H9 (cell line): Measurements from ENCODE around the gene SUPT3H. TPM values are rescaled to one million over a fixed set of nuclear protein-coding genes. Genes with fewer than 3 reads are reported as not detected.

Experiments used
- DNase-seq: peaks from one replicate; pipeline ENCODE4 v3.0.0-alpha.2; 2017
- H2AFZ ChIP-seq: one replicate; pipeline ENCODE4 v1.6.1; 2013; ENCODE audit warnings: mild to moderate bottlenecking, low read length, control low read depth, moderate library complexity
- H2AK5ac ChIP-seq: 2 replicates; pipeline ENCODE4 v1.6.1; 2013; ENCODE audit warnings: low read length, control low read depth, mixed read lengths; ENCODE audit not compliant: insufficient read length
- H2BK120ac ChIP-seq: one replicate; pipeline ENCODE4 v1.6.1; 2013; ENCODE audit warnings: low read depth, mild to moderate bottlenecking, low read length, control low read depth, inconsistent platforms; ENCODE audit not compliant: poor library complexity, severe bottlenecking
- H2BK12ac ChIP-seq: 2 replicates; pipeline ENCODE4 v1.6.1; 2013; ENCODE audit warnings: low read length, control low read depth, mixed read lengths, low read depth; ENCODE audit not compliant: insufficient read length
- H2BK15ac ChIP-seq: 2 replicates; pipeline ENCODE4 v1.6.1; 2013; ENCODE audit warnings: low read depth, low read length, control low read depth
- H2BK20ac ChIP-seq: one replicate; pipeline ENCODE4 v1.6.1; 2013; ENCODE audit warnings: low read depth, mild to moderate bottlenecking, low read length, control low read depth, inconsistent platforms; ENCODE audit not compliant: poor library complexity, severe bottlenecking
- H2BK5ac ChIP-seq: 2 replicates; pipeline ENCODE4 v1.6.1; 2013; ENCODE audit warnings: low read length, control low read depth, mixed read lengths; ENCODE audit not compliant: insufficient read length
- H3K14ac ChIP-seq: 2 replicates; pipeline ENCODE4 v1.6.1; 2013; ENCODE audit warnings: low read length, control low read depth; ENCODE audit not compliant: insufficient read depth
- H3K18ac ChIP-seq: 2 replicates; pipeline ENCODE4 v1.6.1; 2013; ENCODE audit warnings: low read depth, mild to moderate bottlenecking, mixed read lengths, low read length, control low read depth; ENCODE audit not compliant: insufficient read length
- H3K23ac ChIP-seq: 2 replicates; pipeline ENCODE4 v1.6.1; 2013; ENCODE audit warnings: low read length, control low read depth, mixed read lengths, low read depth; ENCODE audit not compliant: insufficient read length
- H3K23me2 ChIP-seq: 2 replicates; pipeline ENCODE4 v1.6.1; 2013; ENCODE audit warnings: low read depth, mild to moderate bottlenecking, mixed read lengths, low read length, control low read depth; ENCODE audit not compliant: insufficient read length, poor library complexity, severe bottlenecking
- H3K27ac ChIP-seq: 2 replicates; pipeline ENCODE4 v1.5.1; 2013; ENCODE audit warnings: low read length, control low read depth, mixed read lengths, low read depth; ENCODE audit not compliant: insufficient read length
- H3K27me3 ChIP-seq: 2 replicates; pipeline ENCODE4 v1.6.1; 2013; ENCODE audit warnings: low read length, control low read depth, inconsistent platforms; ENCODE audit not compliant: insufficient read depth
- H3K4ac ChIP-seq: 2 replicates; pipeline ENCODE4 v1.6.1; 2013; ENCODE audit warnings: low read depth, mild to moderate bottlenecking, control low read depth, inconsistent platforms, low read length, moderate library complexity
- H3K4me1 ChIP-seq: 2 replicates; pipeline ENCODE4 v1.6.1; 2013; ENCODE audit warnings: low read length, control low read depth, inconsistent platforms; ENCODE audit not compliant: insufficient read depth
- H3K4me2 ChIP-seq: 2 replicates; pipeline ENCODE4 v1.6.1; 2013; ENCODE audit warnings: low read length, control low read depth, mixed read lengths; ENCODE audit not compliant: insufficient read length, insufficient read depth
- H3K56ac ChIP-seq: 2 replicates; pipeline ENCODE4 v1.6.1; 2013; ENCODE audit warnings: low read depth, mild to moderate bottlenecking, mixed read lengths, low read length, control low read depth; ENCODE audit not compliant: insufficient read length
- H3K79me1 ChIP-seq: 2 replicates; pipeline ENCODE4 v1.6.1; 2013; ENCODE audit warnings: low read depth, mild to moderate bottlenecking, moderate library complexity, low read length, control low read depth, inconsistent platforms; ENCODE audit not compliant: insufficient read depth, poor library complexity, severe bottlenecking
- H3K79me2 ChIP-seq: 2 replicates; pipeline ENCODE4 v1.6.1; 2013; ENCODE audit warnings: low read length, control low read depth, inconsistent platforms; ENCODE audit not compliant: insufficient read depth
- H3K9ac ChIP-seq: 2 replicates; pipeline ENCODE4 v1.6.1; 2013; ENCODE audit warnings: low read length, control low read depth, mixed read lengths; ENCODE audit not compliant: insufficient read length; ENCODE audit errors: extremely low read depth
- H3K9me3 ChIP-seq: one replicate; pipeline ENCODE4 v1.6.1; 2013; ENCODE audit warnings: low read depth, low read length, inconsistent platforms; ENCODE audit not compliant: control insufficient read depth
- H3T11ph ChIP-seq: one replicate; pipeline ENCODE4 v1.6.1; 2013; ENCODE audit warnings: mild to moderate bottlenecking, low read length, control low read depth, inconsistent platforms
- H4K20me1 ChIP-seq: one replicate; pipeline ENCODE4 v1.6.1; 2013; ENCODE audit not compliant: control insufficient read depth, insufficient read length, insufficient read depth
- H4K5ac ChIP-seq: 2 replicates; pipeline ENCODE4 v1.6.1; 2013; ENCODE audit warnings: low read depth, mild to moderate bottlenecking, mixed read lengths, low read length, control low read depth; ENCODE audit not compliant: insufficient read length
- H4K8ac ChIP-seq: replicated peaks from 2 replicates; pipeline ENCODE4 v1.6.1; 2013; ENCODE audit warnings: low read length, control low read depth, mixed read lengths, low read depth; ENCODE audit not compliant: insufficient read length
- H4K91ac ChIP-seq: 2 replicates; pipeline ENCODE4 v1.6.1; 2013; ENCODE audit warnings: low read depth, mild to moderate bottlenecking, moderate library complexity, mixed read lengths, low read length, control low read depth; ENCODE audit not compliant: insufficient read length
- H3K27ac Mint-ChIP-seq, 3 experiments: 2 replicates in 2 of 3; 3 replicates in 1 of 3; pipeline ENCODE4 v1.8.0; 2020 to 2021; ENCODE audit warnings: mixed read lengths in 3 of 3, mild to moderate bottlenecking in 1 of 3, moderate library complexity in 1 of 3
- H3K27me3 Mint-ChIP-seq: 2 replicates; pipeline ENCODE4 v1.8.0; 2021; ENCODE audit warnings: low read depth, mild to moderate bottlenecking, moderate library complexity, mixed read lengths
- H3K36me3 Mint-ChIP-seq, 3 experiments: 2 replicates in 2 of 3; 3 replicates in 1 of 3; pipeline ENCODE4 v1.8.0; 2020 to 2021; ENCODE audit warnings: low read depth in 3 of 3, mixed read lengths in 3 of 3; ENCODE audit not compliant: insufficient read depth in 1 of 3
- H3K4me1 Mint-ChIP-seq, 2 experiments: 2 replicates each; pipeline ENCODE4 v1.8.0; 2020; ENCODE audit warnings: mixed read lengths in 2 of 2
- H3K4me3 Mint-ChIP-seq, 2 experiments: 2 replicates in 1 of 2; 3 replicates in 1 of 2; pipeline ENCODE4 v1.8.0; 2020 to 2021; ENCODE audit warnings: mild to moderate bottlenecking in 2 of 2, mixed read lengths in 2 of 2, moderate library complexity in 1 of 2
- H3K9me3 Mint-ChIP-seq, 2 experiments: 2 replicates in 1 of 2; 3 replicates in 1 of 2; pipeline ENCODE4 v1.8.0; 2020; ENCODE audit warnings: mild to moderate bottlenecking in 2 of 2, mixed read lengths in 2 of 2, moderate library complexity in 1 of 2
- CTCF ChIP-seq: fragments of 200-600 bp; sonication (generic); conservative IDR thresholded peaks from 3 replicates; pipeline ENCODE4 v1.8.0; 2021; ENCODE audit warnings: antibody characterized with exemption, mild to moderate bottlenecking
- WGBS: extraction: QIAGEN DNeasy Blood & Tissue Kit; methylation state at CpG from one replicate; pipeline ENCODE4 v1.1.7; 2013; ENCODE audit warnings: missing lambda C conversion rate, low lambda C conversion rate, mixed read lengths; ENCODE audit not compliant: insufficient read length; ENCODE audit errors: extremely low coverage; 5-methylcytosine and 5-hydroxymethylcytosine counted together
- total RNA-seq: library from RNA; stranded (reverse); gene quantifications from 2 replicates; pipeline ENCODE4 v1.2.1, GENCODE V29; 2021

The SUPT3H gene
- total RNA-seq, 1 experiment from 2014 or later: 22.5 TPM

GRCh38 chr6:44856479-44856878 lies 521.3 kb downstream of the SUPT3H start:
- H4K8ac ChIP-seq: no peak overlapping the region
- no peak overlapping the region for H3K23ac ChIP-seq
- no peaks in the 10 kb centered on the region for H4K20me1 ChIP-seq
- no CpG with 5 or more reads among the region's 3 CpGs for WGBS
- no peak overlapping the region for H3K56ac ChIP-seq
- H2AFZ ChIP-seq: no peak overlapping the region
- H3T11ph ChIP-seq: no peak overlapping the region
- no peaks in the 10 kb centered on the region for H3K9me3 ChIP-seq
- no peak for TF ChIP-seq CTCF
- H3K27ac ChIP-seq: no peak overlapping the region
- no peak overlapping the region for H2BK120ac ChIP-seq
- no peaks in the 10 kb centered on the region for H3K79me1 ChIP-seq
- no peaks in the 10 kb centered on the region for H3K27me3 Mint-ChIP-seq
- H3K79me2 ChIP-seq: peaks cover 1% of the 10 kb centered on the region; the same call in 1 of the 2 replicates
- no peak overlapping the region for H2AK5ac ChIP-seq
- H4K5ac ChIP-seq: no peak overlapping the region
- no peak overlapping the region for H3K27ac Mint-ChIP-seq
- H3K23me2 ChIP-seq: no peaks in the 10 kb centered on the region
- no peak overlapping the region for H3K9ac ChIP-seq
- no peak overlapping the region for H2BK15ac ChIP-seq
- H4K91ac ChIP-seq: no peak overlapping the region
- H3K4ac ChIP-seq: no peak overlapping the region
- no peak overlapping the region for H3K4me2 ChIP-seq
- no peaks in the 10 kb centered on the region for H3K27me3 ChIP-seq
- H3K9me3 Mint-ChIP-seq: no peaks in the 10 kb centered on the region; a peak in 1 of 5 replicates
- no peak overlapping the region for H2BK5ac ChIP-seq
- H3K4me3 Mint-ChIP-seq: no peak overlapping the region
- H3K36me3 Mint-ChIP-seq: no peaks in the 10 kb centered on the region; a peak in 1 of 7 replicates
- no peak for DNase-seq
- no peaks in the 10 kb centered on the region for H3K4me1 Mint-ChIP-seq
- no peak overlapping the region for H3K18ac ChIP-seq
- H3K14ac ChIP-seq: no peak overlapping the region
- H2BK20ac ChIP-seq: no peak overlapping the region
- H2BK12ac ChIP-seq: no peak overlapping the region
- no peaks in the 10 kb centered on the region; the same call in 1 of the 2 replicates for H3K4me1 ChIP-seq
